H1 (cell line): ENCODE results near the gene ASPDH. TPM values are rescaled to one million over a fixed set of nuclear protein-coding genes. Genes with fewer than 3 reads are reported as not detected.
A peak's percentile ranks its signal among the peaks of the same experiment; 100 is the strongest.

Experiments used
- CTCF ChIA-PET: fragments of 300-600 bp; sonication (Branson Sonifier 250); formaldehyde crosslinking; loops from one replicate; lab custom pipeline; 2021; ENCODE audit not compliant: partially characterized antibody; lab: Charles Lee
- POLR2A ChIA-PET: fragments of 300-600 bp; sonication (Branson Sonifier 250); formaldehyde crosslinking; loops from one replicate; lab custom pipeline; 2021; ENCODE audit warnings: inconsistent platforms; ENCODE audit not compliant: partially characterized antibody; lab: Charles Lee
- DNase-seq, 2 experiments: peaks; one replicate each; pipeline versions ENCODE4 v3.0.0 to v3.0.0-alpha.2; 2010 to 2022; ENCODE audit warnings: low spot score in 2 of 2, low read depth in 1 of 2, mixed read lengths in 1 of 2
- FAIRE-seq: peaks from 2 replicates; lab custom pipeline; 2011; peaks lifted over from hg19 to GRCh38; lab: Jason Lieb, UNC
- H2AFZ ChIP-seq: 2 replicates; pipeline ENCODE4 v1.8.1; 2012; ENCODE audit warnings: low read length, inconsistent platforms
- H2AK5ac ChIP-seq: 2 replicates; pipeline ENCODE4 v1.6.1; 2013; ENCODE audit warnings: low read depth, low read length
- H2BK120ac ChIP-seq: replicated peaks from 2 replicates; pipeline ENCODE3; 2013; ENCODE audit warnings: low read depth, low read length, inconsistent platforms
- H2BK12ac ChIP-seq: 2 replicates; pipeline ENCODE4 v1.6.1; 2013; ENCODE audit warnings: low read depth, low read length
- H2BK15ac ChIP-seq: 2 replicates; pipeline ENCODE4 v1.6.1; 2013; ENCODE audit warnings: low read length
- H2BK20ac ChIP-seq: 2 replicates; pipeline ENCODE4 v1.6.1; 2013; ENCODE audit warnings: low read length
- H2BK5ac ChIP-seq: 2 replicates; pipeline ENCODE4 v1.6.1; 2013; ENCODE audit warnings: low read depth, low read length
- H3K14ac ChIP-seq: 2 replicates; pipeline ENCODE4 v1.6.1; 2013; ENCODE audit warnings: inconsistent platforms; ENCODE audit not compliant: insufficient read length
- H3K18ac ChIP-seq: 2 replicates; pipeline ENCODE4 v1.6.1; 2013; ENCODE audit warnings: low read length; ENCODE audit errors: extremely low read depth
- H3K23ac ChIP-seq: 2 replicates; pipeline ENCODE4 v1.6.1; 2013; ENCODE audit warnings: inconsistent platforms; ENCODE audit not compliant: insufficient read length
- H3K23me2 ChIP-seq: 2 replicates; pipeline ENCODE4 v1.6.1; 2013; ENCODE audit warnings: low read depth, low read length
- H3K27ac ChIP-seq: 2 replicates; pipeline ENCODE4 v1.6.1; 2011; ENCODE audit warnings: low read depth, low read length, inconsistent platforms
- H3K27me3 ChIP-seq, 4 experiments: replicated peaks in 1 of 4; 1 replicate in 1 of 4; 2 replicates in 3 of 4; pipeline versions ENCODE4 v1.6.1 to v1.8.1; 2011 to 2013; ENCODE audit warnings: low read length in 3 of 4, mild to moderate bottlenecking in 3 of 4, inconsistent platforms in 2 of 4, mixed read lengths in 2 of 4, moderate library complexity in 1 of 4; ENCODE audit not compliant: control insufficient read depth in 3 of 4, insufficient read depth in 3 of 4; ENCODE audit errors: extremely low read depth in 1 of 4
- H3K36me3 ChIP-seq, 4 experiments: 2 replicates each; pipeline versions ENCODE4 v1.6.1 to v1.8.1; 2011 to 2013; ENCODE audit warnings: mild to moderate bottlenecking in 4 of 4, low read length in 3 of 4, moderate library complexity in 2 of 4, control low read depth in 1 of 4, inconsistent platforms in 1 of 4; ENCODE audit not compliant: insufficient read depth in 4 of 4, control insufficient read depth in 2 of 4
- H3K4ac ChIP-seq: replicated peaks from 2 replicates; pipeline ENCODE3; 2013; ENCODE audit warnings: low read length, low read depth, mixed read lengths, inconsistent platforms; ENCODE audit not compliant: insufficient read length
- H3K4me1 ChIP-seq, 4 experiments: replicated peaks in 1 of 4; 1 replicate in 1 of 4; 2 replicates in 3 of 4; pipeline versions ENCODE4 v1.6.1 to v1.8.1; 2011 to 2013; ENCODE audit warnings: low read length in 3 of 4, inconsistent platforms in 2 of 4, mixed read lengths in 1 of 4; ENCODE audit not compliant: insufficient read depth in 4 of 4, control insufficient read depth in 3 of 4
- H3K4me2 ChIP-seq, 2 experiments: 2 replicates each; pipeline versions ENCODE4 v1.6.1 to v1.8.1; 2011 to 2013; ENCODE audit warnings: low read depth in 2 of 2, low read length in 2 of 2, control low read depth in 1 of 2, inconsistent platforms in 1 of 2, mild to moderate bottlenecking in 1 of 2; ENCODE audit not compliant: insufficient read depth in 1 of 2
- H3K4me3 ChIP-seq, 4 experiments: fragments of 200-600, 300-600 bp in 1 of 4; sonication (generic), shearing (Covaris generic), sonication (Bioruptor Twin) in 1 of 4; 2 replicates each; pipeline versions ENCODE4 v1.5.1 to v1.8.1; 2011 to 2016; ENCODE audit warnings: low read length in 4 of 4, low read depth in 3 of 4, control low read depth in 2 of 4, inconsistent platforms in 2 of 4, mild to moderate bottlenecking in 2 of 4, mixed read lengths in 1 of 4, moderate library complexity in 1 of 4; ENCODE audit not compliant: insufficient read depth in 2 of 4; ENCODE audit errors: extremely low read depth in 1 of 4
- H3K56ac ChIP-seq: replicated peaks from 2 replicates; pipeline ENCODE3; 2013; ENCODE audit warnings: low read depth, mild to moderate bottlenecking, mixed read lengths, low read length, inconsistent platforms; ENCODE audit not compliant: insufficient read length
- H3K79me1 ChIP-seq: 2 replicates; pipeline ENCODE4 v1.6.1; 2013; ENCODE audit warnings: low read depth, low read length, control low read depth
- H3K79me2 ChIP-seq, 2 experiments: 2 replicates each; pipeline versions ENCODE4 v1.6.1 to v1.8.1; 2012 to 2013; ENCODE audit warnings: low read length in 2 of 2, mild to moderate bottlenecking in 2 of 2, inconsistent platforms in 1 of 2; ENCODE audit not compliant: insufficient read depth in 2 of 2, control insufficient read depth in 1 of 2
- H3K9ac ChIP-seq, 4 experiments: replicated peaks in 1 of 4; 1 replicate in 1 of 4; 2 replicates in 3 of 4; pipeline versions ENCODE4 v1.6.1 to v1.8.1; 2011 to 2013; ENCODE audit warnings: low read depth in 3 of 4, low read length in 3 of 4, control low read depth in 2 of 4, mild to moderate bottlenecking in 2 of 4, moderate library complexity in 2 of 4, inconsistent platforms in 1 of 4; ENCODE audit errors: extremely low read depth in 1 of 4
- H3K9me3 ChIP-seq, 2 experiments: 2 replicates each; pipeline versions ENCODE4 v1.6.1 to v1.8.1; 2012 to 2013; ENCODE audit warnings: mild to moderate bottlenecking in 2 of 2, moderate library complexity in 2 of 2, control low read depth in 1 of 2, inconsistent platforms in 1 of 2, low read depth in 1 of 2, low read length in 1 of 2, mixed read lengths in 1 of 2; ENCODE audit not compliant: insufficient read depth in 2 of 2
- H4K20me1 ChIP-seq, 2 experiments: replicated peaks in 1 of 2; 2 replicates each; pipeline versions ENCODE3 to v1.8.1; 2011 to 2013; ENCODE audit warnings: inconsistent platforms in 2 of 2, low read length in 2 of 2, mild to moderate bottlenecking in 1 of 2; ENCODE audit not compliant: insufficient read depth in 2 of 2, control insufficient read depth in 1 of 2
- H4K5ac ChIP-seq: 2 replicates; pipeline ENCODE4 v1.6.1; 2013; ENCODE audit warnings: low read length, low read depth, mixed read lengths, inconsistent platforms; ENCODE audit not compliant: insufficient read length
- H4K8ac ChIP-seq: 2 replicates; pipeline ENCODE4 v1.8.0; 2013; ENCODE audit warnings: mild to moderate bottlenecking, moderate library complexity, low read length, inconsistent platforms; ENCODE audit not compliant: insufficient read depth; ENCODE audit errors: extremely low read depth
- H4K91ac ChIP-seq: replicated peaks from 2 replicates; pipeline ENCODE3; 2013; ENCODE audit warnings: low read length, mixed read lengths, inconsistent platforms; ENCODE audit not compliant: insufficient read length
- CHD2 ChIP-seq: IDR thresholded peaks from 2 replicates; pipeline ENCODE4 v1.6.1; 2012; ENCODE audit warnings: low read length, improper control_type of control experiment
- EP300 ChIP-seq, 2 experiments: IDR thresholded peaks; 1 replicate in 1 of 2; 2 replicates in 1 of 2; pipeline ENCODE4 v1.6.1; 2011 to 2012; ENCODE audit warnings: low read depth in 2 of 2, low read length in 2 of 2, mild to moderate bottlenecking in 2 of 2, borderline replicate concordance in 1 of 2, inconsistent platforms in 1 of 2, moderate library complexity in 1 of 2
- KDM5A ChIP-seq: fragments of 200-600 bp; IDR thresholded peaks from 2 replicates; pipeline ENCODE4 v1.7.1; 2012; ENCODE audit warnings: mild to moderate bottlenecking, low read length, inconsistent platforms, mixed read lengths
- NANOG ChIP-seq: IDR thresholded peaks from 2 replicates; pipeline ENCODE4 v1.6.1; 2011; ENCODE audit warnings: low read length, low read depth, mild to moderate bottlenecking, inconsistent platforms; ENCODE audit not compliant: insufficient read depth, poor library complexity, severe bottlenecking
- RBBP5 ChIP-seq: IDR thresholded peaks from 2 replicates; pipeline ENCODE4 v1.7.1; 2012; ENCODE audit warnings: low read depth, mild to moderate bottlenecking, inconsistent platforms, low read length, moderate library complexity, borderline replicate concordance
- SAP30 ChIP-seq: fragments of 300-600 bp; sonication (generic); IDR thresholded peaks from 2 replicates; pipeline ENCODE4 v1.7.1; 2012; ENCODE audit warnings: low read length, moderate library complexity, mild to moderate bottlenecking, inconsistent platforms; ENCODE audit not compliant: insufficient read depth, insufficient replicate concordance
- TAF7 ChIP-seq: optimal IDR thresholded peaks from 2 replicates; pipeline ENCODE3; 2011; ENCODE audit warnings: low read depth, mild to moderate bottlenecking, inconsistent platforms, low read length, moderate library complexity, borderline replicate concordance
- WGBS, 2 experiments: shearing (Covaris generic) in 1 of 2; methylation state at CpG; one replicate each; pipeline versions ENCODE4 v1.1.6 to v1.1.7; 2013 to 2015; ENCODE audit warnings: low lambda C conversion rate in 2 of 2, mixed read lengths in 2 of 2, inconsistent platforms in 1 of 2, low coverage in 1 of 2, missing lambda C conversion rate in 1 of 2; ENCODE audit not compliant: insufficient replicate concordance in 2 of 2, insufficient coverage in 1 of 2, insufficient read length in 1 of 2; ENCODE audit errors: extremely low coverage in 1 of 2, missing lambda C conversion rate in 1 of 2; 5-methylcytosine and 5-hydroxymethylcytosine counted together
- polyA plus RNA-seq, 7 experiments: library from polyadenylated mRNA; depleted of rRNA in 3 of 7; stranded (reverse) in 5 of 7; unstranded in 2 of 7; fragments of >200 nt in 5 of 7; fragments of 200-250 nt in 2 of 7; gene quantifications; 1 replicate in 5 of 7; 2 replicates in 1 of 7; 4 replicates in 1 of 7; pipeline versions ENCODE4 v1.2.1 to v1.2.3, GENCODE V29; 2011 to 2013; ENCODE audit warnings: missing spikeins in 2 of 7, mixed read lengths in 2 of 7
- total RNA-seq: library from RNA; stranded (reverse); fragmentation: NEBNext Ultra II Directional; extraction: Animal tissue kit (Norgen Biotek cat#: 25700); gene quantifications from 2 replicates; pipeline ENCODE4 v1.2.1, GENCODE V29; 2021

ASPDH gene
- total and polyA plus RNA-seq, 2 of the 8 experiments (the other 6 are each of a cell fraction or from before 2014, with no cell fraction given): not detected

GRCh38 chr19:50552540-50552939 is 38.8 kb upstream of the ASPDH start:
- Histone ChIP-seq H2AK5ac (no peak overlapping the region), H3K79me2 (no peaks in the 10 kb centered on the region; a peak in 1 of 4 replicates), H3K56ac (no peak overlapping the region), H3K4me2 (peak overlapping the region; percentile 74 to 94; a peak in 2 of 4 replicates), H3K79me1 (no peaks in the 10 kb centered on the region), H2BK20ac (no peak overlapping the region), H4K91ac (no peak overlapping the region), H3K9ac (no peak overlapping the region), H3K4me3 (no peak overlapping the region), H3K18ac (no peak overlapping the region), H3K14ac (no peak overlapping the region), H3K27me3 (peaks cover 0 to 38% (median 23%) of the 10 kb centered on the region in 4 experiments; a peak in 6 of 7 replicates), H4K5ac (no peak overlapping the region), H2BK15ac (0 out of 2 replicates have a peak overlapping the region, but pooled peaks have one; percentile 9), H3K23me2 (peaks cover 20% of the 10 kb centered on the region), H2AFZ (no peak overlapping the region), H2BK12ac (peak overlapping the region; percentile 80; the same call in 1 of the 2 replicates), H3K36me3 (no peaks in the 10 kb centered on the region), H3K23ac (no peak overlapping the region), H2BK5ac (no peak overlapping the region), H3K27ac (no peak overlapping the region), H3K4me1 (peaks cover 0 to 30% (median 8%) of the 10 kb centered on the region in 4 experiments; a peak in 6 of 7 replicates), H3K9me3 (no peaks in the 10 kb centered on the region), H2BK120ac (no peak overlapping the region), H4K20me1 (peaks cover 3 to 19% of the 10 kb centered on the region in 2 experiments), H3K4ac (no peak overlapping the region), H4K8ac (no peak overlapping the region)
- DNase-seq (no peak), FAIRE-seq (no peak)
- TF ChIP-seq RBBP5 (no peak), KDM5A (no peak), EP300 (IDR thresholded peaks at IDR 0.05; ENCODE audit: borderline replicate concordance in 1 of 2, low read depth in 2 of 2, low read length in 2 of 2) (no peak), CHD2 (no peak), TAF7 (no peak), SAP30 (no peak), NANOG (no peak)
- POLR2A ChIA-PET: interaction anchor here (1.2 to 4.1 kb wide), 3 partner anchors 12 to 242 kb away, joined by 3 to 15 read pairs (median 3); no protein-coding TSS in a partner anchor
- CTCF ChIA-PET: interaction anchor here (1.3 to 10.6 kb wide), 2 partner anchors 12 to 125 kb away, joined by 3 to 269 read pairs; no protein-coding TSS in a partner anchor
- WGBS, 2 experiments: 86 to 100% methylated on average over 4 to 13 of the region's 15 CpGs
